Epithelial cell of proximal tubule (primary cell): ENCODE results near the gene GFRA1. TPM values are rescaled to one million over a fixed set of nuclear protein-coding genes. Genes with fewer than 3 reads are reported as not detected.

Experiments
- DNase-seq: peaks from one replicate; pipeline ENCODE4 v3.0.0-alpha.2; 2011; ENCODE audit warnings: low read depth
- H3K4me3 ChIP-seq: 2 replicates; pipeline ENCODE4 v1.5.1; 2011; ENCODE audit warnings: low read depth, mild to moderate bottlenecking, low read length
- total RNA-seq: library from RNA; depleted of rRNA; stranded (reverse); fragments of >200 nt; gene quantifications from 2 replicates; pipeline ENCODE4 v1.2.3, GENCODE V29; 2015
- TF ChIP-seq, protein P1 (sequence below): conservative IDR thresholded peaks from 2 replicates; pipeline ENCODE4 v1.5.1; 2012; ENCODE audit warnings: low read depth, mild to moderate bottlenecking, low read length

The GFRA1 gene
- total RNA-seq, 1 donor from 2014 or later = 10.6 TPM

DNA sequence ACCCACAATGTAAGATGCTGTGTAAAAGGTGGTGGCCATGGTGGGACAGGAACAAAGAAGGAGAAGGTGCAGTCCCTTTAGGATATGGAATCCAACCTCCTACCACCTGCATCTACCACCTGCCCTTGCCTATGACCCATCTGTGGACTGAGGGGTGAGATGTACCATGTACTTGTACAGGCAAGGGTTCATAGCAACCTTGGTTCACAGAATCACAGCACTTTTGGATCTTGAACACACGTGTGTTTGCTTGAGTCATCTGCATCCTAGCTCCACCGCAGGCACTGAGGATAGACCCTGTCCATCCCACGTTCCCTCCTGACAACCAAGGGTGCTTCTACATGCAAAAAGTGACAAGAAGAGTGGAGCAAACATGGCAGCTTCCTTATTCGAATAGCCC, 162.3 kb downstream of the GFRA1 start:
- no peak for DNase-seq
- TF ChIP-seq, protein P1, sequence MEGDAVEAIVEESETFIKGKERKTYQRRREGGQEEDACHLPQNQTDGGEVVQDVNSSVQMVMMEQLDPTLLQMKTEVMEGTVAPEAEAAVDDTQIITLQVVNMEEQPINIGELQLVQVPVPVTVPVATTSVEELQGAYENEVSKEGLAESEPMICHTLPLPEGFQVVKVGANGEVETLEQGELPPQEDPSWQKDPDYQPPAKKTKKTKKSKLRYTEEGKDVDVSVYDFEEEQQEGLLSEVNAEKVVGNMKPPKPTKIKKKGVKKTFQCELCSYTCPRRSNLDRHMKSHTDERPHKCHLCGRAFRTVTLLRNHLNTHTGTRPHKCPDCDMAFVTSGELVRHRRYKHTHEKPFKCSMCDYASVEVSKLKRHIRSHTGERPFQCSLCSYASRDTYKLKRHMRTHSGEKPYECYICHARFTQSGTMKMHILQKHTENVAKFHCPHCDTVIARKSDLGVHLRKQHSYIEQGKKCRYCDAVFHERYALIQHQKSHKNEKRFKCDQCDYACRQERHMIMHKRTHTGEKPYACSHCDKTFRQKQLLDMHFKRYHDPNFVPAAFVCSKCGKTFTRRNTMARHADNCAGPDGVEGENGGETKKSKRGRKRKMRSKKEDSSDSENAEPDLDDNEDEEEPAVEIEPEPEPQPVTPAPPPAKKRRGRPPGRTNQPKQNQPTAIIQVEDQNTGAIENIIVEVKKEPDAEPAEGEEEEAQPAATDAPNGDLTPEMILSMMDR = no peak
- H3K4me3 ChIP-seq = no peak overlapping the region

GRCh38 chr10:116109881-116110280, 163.1 kb downstream of the GFRA1 start:
- TF ChIP-seq, protein P1 = no peak
- DNase-seq = no peak
- no peak overlapping the region for H3K4me3 ChIP-seq

- no peak for DNase-seq
- H3K4me3 ChIP-seq = no peak overlapping the region
- TF ChIP-seq, protein P1 = no peak
Observed at GRCh38 chr10:116109481-116109880, 163.5 kb downstream of the GFRA1 start.

DNA sequence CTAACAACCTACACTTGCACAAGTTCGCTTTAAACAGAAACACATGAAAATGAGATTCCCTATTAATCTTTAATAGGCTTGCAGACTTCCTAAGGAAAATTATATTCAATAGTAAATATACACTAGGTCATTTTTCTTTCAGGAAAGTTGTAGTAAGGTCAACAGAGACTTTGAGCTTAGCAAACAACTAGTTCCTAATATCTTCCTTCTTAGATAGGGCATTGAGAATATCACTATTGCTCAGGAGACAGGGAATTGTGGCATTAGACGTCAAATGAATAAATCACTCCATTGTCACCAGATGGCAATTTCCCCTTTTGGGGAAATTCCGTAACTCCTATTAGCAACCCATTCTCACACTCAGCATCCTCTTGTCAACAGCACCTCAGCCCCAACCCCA, 164.9 kb downstream of the GFRA1 start:
- no peak for DNase-seq
- no peak overlapping the region for H3K4me3 ChIP-seq
- TF ChIP-seq, protein P1 = no peak

GRCh38 chr10:116106611-116107010, 166.4 kb downstream of the GFRA1 start:
- no peak overlapping the region for H3K4me3 ChIP-seq
- TF ChIP-seq, protein P1 = no peak
- DNase-seq = no peak

GRCh38 chr10:116105264-116105663, 167.7 kb downstream of the GFRA1 start:
- H3K4me3 ChIP-seq = no peak overlapping the region
- TF ChIP-seq, protein P1 = no peak
- DNase-seq = no peak

DNA sequence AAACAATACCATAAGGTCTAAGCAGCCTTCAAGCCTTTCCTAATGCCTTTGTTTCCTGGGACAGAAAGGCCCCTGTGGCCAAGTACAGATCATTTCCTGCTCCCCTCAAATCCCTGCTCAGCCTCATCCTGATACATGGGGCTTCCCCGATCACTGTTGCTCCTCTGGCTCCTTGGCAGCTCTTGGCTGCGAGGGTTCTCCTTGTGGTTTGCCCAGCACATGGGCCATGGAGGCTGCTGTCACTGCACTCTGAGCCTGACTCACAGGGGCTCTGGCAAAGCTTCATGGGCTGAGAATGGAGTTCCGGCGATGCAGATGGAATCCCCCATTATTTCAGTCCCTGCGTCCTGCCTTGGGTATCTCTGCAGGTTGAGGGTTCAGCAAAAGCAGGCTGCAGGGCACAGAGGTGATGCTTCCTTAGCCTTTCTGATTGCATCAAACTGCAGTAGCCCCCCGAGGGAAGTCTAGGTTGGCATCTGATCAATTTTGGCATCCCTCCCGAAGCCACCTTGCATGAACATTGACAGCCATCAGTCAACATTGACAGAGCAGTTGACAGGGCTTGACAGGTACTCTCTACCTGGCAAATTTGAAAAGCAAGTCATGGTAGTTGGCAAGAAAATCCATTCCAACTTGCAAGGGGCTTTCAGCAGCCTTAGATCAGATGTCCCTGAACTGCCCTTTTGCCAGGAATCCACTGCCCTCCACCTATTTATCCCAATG, 168.6 kb downstream of the GFRA1 start:
- TF ChIP-seq, protein P1 = no peak
- no peak for DNase-seq
- H3K4me3 ChIP-seq = no peak overlapping the region
